ENCODE measurements around the gene PTPRT.

GRCh38 chr20:42957018-42957703 is 232.5 kb downstream of the PTPRT start:
- TF ChIP-seq TCF12 (IDR thresholded peaks at IDR 0.05; ENCODE audit: low read depth) (no peak), TAF1 (IDR thresholded peaks at IDR 0.05; ENCODE audit: low read depth) (no peak), RAD21 (IDR thresholded peaks at IDR 0.05; ENCODE audit: low read depth) (no peak), YY1 (IDR thresholded peaks at IDR 0.05; ENCODE audit: low read depth) (no peak), FOXM1 (IDR thresholded peaks at IDR 0.05; ENCODE audit: borderline replicate concordance, low read depth) (no peak), USF1 (IDR thresholded peaks at IDR 0.05) (no peak), NFIC (IDR thresholded peaks at IDR 0.05) (no peak), CEBPB (IDR thresholded peaks at IDR 0.05) (no peak), EP300 (IDR thresholded peaks at IDR 0.05; ENCODE audit: borderline replicate concordance) (no peak), CREB1 (IDR thresholded peaks at IDR 0.05; ENCODE audit: low read depth) (no peak), ZBTB7A (IDR thresholded peaks at IDR 0.05; ENCODE audit: low read depth) (no peak)
- TF ChIP-seq, protein P1, sequence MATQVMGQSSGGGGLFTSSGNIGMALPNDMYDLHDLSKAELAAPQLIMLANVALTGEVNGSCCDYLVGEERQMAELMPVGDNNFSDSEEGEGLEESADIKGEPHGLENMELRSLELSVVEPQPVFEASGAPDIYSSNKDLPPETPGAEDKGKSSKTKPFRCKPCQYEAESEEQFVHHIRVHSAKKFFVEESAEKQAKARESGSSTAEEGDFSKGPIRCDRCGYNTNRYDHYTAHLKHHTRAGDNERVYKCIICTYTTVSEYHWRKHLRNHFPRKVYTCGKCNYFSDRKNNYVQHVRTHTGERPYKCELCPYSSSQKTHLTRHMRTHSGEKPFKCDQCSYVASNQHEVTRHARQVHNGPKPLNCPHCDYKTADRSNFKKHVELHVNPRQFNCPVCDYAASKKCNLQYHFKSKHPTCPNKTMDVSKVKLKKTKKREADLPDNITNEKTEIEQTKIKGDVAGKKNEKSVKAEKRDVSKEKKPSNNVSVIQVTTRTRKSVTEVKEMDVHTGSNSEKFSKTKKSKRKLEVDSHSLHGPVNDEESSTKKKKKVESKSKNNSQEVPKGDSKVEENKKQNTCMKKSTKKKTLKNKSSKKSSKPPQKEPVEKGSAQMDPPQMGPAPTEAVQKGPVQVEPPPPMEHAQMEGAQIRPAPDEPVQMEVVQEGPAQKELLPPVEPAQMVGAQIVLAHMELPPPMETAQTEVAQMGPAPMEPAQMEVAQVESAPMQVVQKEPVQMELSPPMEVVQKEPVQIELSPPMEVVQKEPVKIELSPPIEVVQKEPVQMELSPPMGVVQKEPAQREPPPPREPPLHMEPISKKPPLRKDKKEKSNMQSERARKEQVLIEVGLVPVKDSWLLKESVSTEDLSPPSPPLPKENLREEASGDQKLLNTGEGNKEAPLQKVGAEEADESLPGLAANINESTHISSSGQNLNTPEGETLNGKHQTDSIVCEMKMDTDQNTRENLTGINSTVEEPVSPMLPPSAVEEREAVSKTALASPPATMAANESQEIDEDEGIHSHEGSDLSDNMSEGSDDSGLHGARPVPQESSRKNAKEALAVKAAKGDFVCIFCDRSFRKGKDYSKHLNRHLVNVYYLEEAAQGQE (IDR thresholded peaks at IDR 0.05; ENCODE audit: low read depth), result no peak
- TF ChIP-seq, protein P2, sequence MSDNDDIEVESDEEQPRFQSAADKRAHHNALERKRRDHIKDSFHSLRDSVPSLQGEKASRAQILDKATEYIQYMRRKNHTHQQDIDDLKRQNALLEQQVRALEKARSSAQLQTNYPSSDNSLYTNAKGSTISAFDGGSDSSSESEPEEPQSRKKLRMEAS (IDR thresholded peaks at IDR 0.05), result no peak

All from Ishikawa (cell line).